WERI-Rb-1 (cell line): ENCODE results near the gene TMPRSS15.

Experiments
- DNase-seq: peaks from one replicate; pipeline ENCODE4 v3.0.0-alpha.2; 2020
- H3K27ac ChIP-seq: fragments of 250-450 bp; sonication (Bioruptor Pico); 2 replicates; pipeline ENCODE4 v1.5.1; 2020; ENCODE audit warnings: mild to moderate bottlenecking, moderate library complexity
- H3K27me3 ChIP-seq: fragments of 250-450 bp; sonication (Bioruptor Pico); 2 replicates; pipeline ENCODE4 v1.5.1; 2021; ENCODE audit warnings: mild to moderate bottlenecking, low read depth, moderate library complexity; ENCODE audit not compliant: insufficient read depth, severe bottlenecking
- H3K36me3 ChIP-seq: fragments of 250-450 bp; sonication (Bioruptor Pico); 2 replicates; pipeline ENCODE4 v1.5.1; 2020; ENCODE audit warnings: mild to moderate bottlenecking, moderate library complexity
- H3K4me3 ChIP-seq: 2 replicates; pipeline ENCODE4 v1.5.1; 2011; ENCODE audit warnings: low read depth, mild to moderate bottlenecking, control low read depth, low read length
- H3K9me3 ChIP-seq: fragments of 250-450 bp; sonication (Bioruptor Pico); 2 replicates; pipeline ENCODE4 v1.5.1; 2021; ENCODE audit warnings: mild to moderate bottlenecking, moderate library complexity; ENCODE audit not compliant: severe bottlenecking
- CTCF ChIP-seq: IDR thresholded peaks from 2 replicates; pipeline ENCODE4 v1.5.1; 2011; ENCODE audit warnings: low read depth, mild to moderate bottlenecking, control low read depth, inconsistent platforms, low read length

Gene TMPRSS15

DNA sequence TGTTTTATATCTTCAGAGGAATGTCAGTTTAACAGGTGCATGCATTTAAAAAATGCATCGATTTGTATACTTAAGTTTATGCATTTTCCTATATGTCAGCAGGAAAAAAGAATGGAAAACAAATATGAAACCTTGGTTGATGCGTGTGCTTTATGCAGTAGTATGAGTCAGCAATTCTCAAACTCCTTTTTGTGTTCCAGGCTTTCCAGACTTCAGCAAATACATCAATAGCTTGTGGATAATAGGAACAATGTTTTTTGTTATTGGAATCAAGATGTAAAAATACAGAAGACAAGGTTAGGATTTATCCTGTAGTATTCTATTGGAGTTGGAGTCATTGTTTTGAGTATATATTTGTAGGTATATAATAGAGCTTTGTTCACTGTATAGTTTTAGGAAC, 113.7 kb downstream of the TMPRSS15 start:
- no peak for TF ChIP-seq CTCF
- DNase-seq = no peak
- Histone ChIP-seq H3K4me3 (no peak overlapping the region), H3K27me3 (no peaks in the 10 kb centered on the region), H3K36me3 (no peaks in the 10 kb centered on the region), H3K27ac (no peak overlapping the region), H3K9me3 (no peaks in the 10 kb centered on the region)

- no peak for TF ChIP-seq CTCF
Measured at GRCh38 chr21:18285379-18285778, 118.2 kb downstream of the TMPRSS15 start.

DNA sequence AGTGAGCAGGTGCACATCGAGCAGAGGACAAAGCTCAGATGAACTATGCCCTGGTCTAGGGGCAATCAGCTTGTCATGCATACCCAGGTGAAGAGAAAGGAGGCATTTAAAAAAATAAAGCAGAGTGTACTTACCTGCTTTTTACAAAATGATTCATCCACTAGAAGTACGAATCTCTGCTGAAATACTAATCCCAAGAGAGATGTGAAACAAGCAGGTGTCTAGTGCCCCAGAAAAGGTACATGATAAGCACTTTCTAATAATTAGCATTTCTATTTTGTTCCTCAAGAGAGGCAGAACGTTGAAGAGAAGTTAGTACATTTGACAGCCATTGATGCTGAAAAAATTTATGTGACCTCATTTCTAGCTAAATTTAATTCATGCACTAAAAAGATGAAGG, 127.8 kb downstream of the TMPRSS15 start:
- no peak for TF ChIP-seq CTCF
- DNase-seq = no peak
- Histone ChIP-seq H3K9me3 (no peaks in the 10 kb centered on the region), H3K27ac (no peak overlapping the region), H3K27me3 (no peaks in the 10 kb centered on the region), H3K4me3 (no peak overlapping the region), H3K36me3 (no peaks in the 10 kb centered on the region)

More at GRCh38 chr21:18285379-18285778, 118.2 kb downstream of the TMPRSS15 start:
- Histone ChIP-seq H3K36me3 (no peaks in the 10 kb centered on the region), H3K27me3 (no peaks in the 10 kb centered on the region), H3K9me3 (no peaks in the 10 kb centered on the region), H3K27ac (no peak overlapping the region), H3K4me3 (no peak overlapping the region)
- DNase-seq = no peak

DNA sequence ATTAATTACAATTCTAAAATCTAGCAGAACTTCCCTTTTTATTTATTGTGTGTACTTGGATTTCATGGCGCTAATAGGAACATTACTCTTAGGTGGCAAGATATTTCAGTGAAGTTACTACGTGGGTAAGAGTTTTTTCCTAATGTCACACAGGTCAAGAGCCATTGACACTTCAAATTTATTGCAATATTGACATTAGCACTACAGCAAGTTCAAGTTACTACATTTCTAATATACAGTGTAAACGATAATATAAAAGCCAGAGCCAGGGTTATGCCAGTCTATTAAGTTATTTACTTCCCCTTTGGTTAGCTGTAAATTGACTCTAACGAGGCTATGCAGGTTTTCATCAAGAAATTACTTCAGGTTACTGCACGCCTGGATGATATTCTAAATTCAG, 129.2 kb downstream of the TMPRSS15 start:
- Histone ChIP-seq H3K9me3 (no peaks in the 10 kb centered on the region), H3K36me3 (no peaks in the 10 kb centered on the region), H3K4me3 (no peak overlapping the region), H3K27me3 (no peaks in the 10 kb centered on the region), H3K27ac (no peak overlapping the region)
- DNase-seq = no peak
- no peak for TF ChIP-seq CTCF

DNA sequence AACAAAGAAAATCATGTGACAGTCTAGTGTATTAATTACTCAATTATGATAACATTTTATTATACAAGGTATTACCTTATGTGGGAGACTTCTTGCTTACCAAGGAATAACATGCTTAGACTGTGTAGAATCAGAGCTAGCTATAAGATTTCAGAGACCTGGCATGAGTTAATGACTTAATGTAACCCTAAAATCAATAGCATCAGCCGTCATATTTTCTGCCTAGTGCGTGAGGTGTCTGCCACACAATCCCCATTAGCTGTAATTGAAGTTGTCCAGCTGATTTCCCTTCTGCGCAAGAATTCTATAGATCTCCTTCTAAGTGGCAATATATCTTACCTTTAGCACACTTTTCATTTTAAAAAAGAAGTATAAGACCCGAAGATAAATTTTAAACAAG, 130.2 kb downstream of the TMPRSS15 start:
- Histone ChIP-seq H3K9me3 (no peaks in the 10 kb centered on the region), H3K4me3 (no peak overlapping the region), H3K36me3 (no peaks in the 10 kb centered on the region), H3K27ac (no peak overlapping the region), H3K27me3 (no peaks in the 10 kb centered on the region)
- DNase-seq = no peak
- no peak for TF ChIP-seq CTCF

- Histone ChIP-seq H3K4me3 (no peak overlapping the region), H3K27ac (no peak overlapping the region), H3K36me3 (no peaks in the 10 kb centered on the region), H3K9me3 (no peaks in the 10 kb centered on the region), H3K27me3 (no peaks in the 10 kb centered on the region)
- no peak for TF ChIP-seq CTCF
- DNase-seq = no peak
Measured at GRCh38 chr21:18269856-18270255, 133.7 kb downstream of the TMPRSS15 start.
